BE2C (cell line): ENCODE data around the gene USP46.

ENCODE experiments used
- DNase-seq: peaks from one replicate; pipeline ENCODE4 v3.0.0-alpha.2; 2020
- H3K27me3 ChIP-seq: fragments of 250-450 bp; sonication (Bioruptor Pico); 2 replicates; pipeline ENCODE4 v1.5.1; 2020; ENCODE audit warnings: mild to moderate bottlenecking
- H3K36me3 ChIP-seq: fragments of 250-450 bp; sonication (Bioruptor Pico); 2 replicates; pipeline ENCODE4 v1.5.1; 2020; ENCODE audit warnings: mild to moderate bottlenecking
- H3K4me1 ChIP-seq: fragments of 250-450 bp; sonication (Bioruptor Pico); 2 replicates; pipeline ENCODE4 v1.5.1; 2020
- H3K4me3 ChIP-seq: 2 replicates; pipeline ENCODE4 v1.5.1; 2011; ENCODE audit warnings: low read depth, low read length
- H3K9me3 ChIP-seq: fragments of 250-450 bp; sonication (Bioruptor Pico); 2 replicates; pipeline ENCODE4 v1.5.1; 2020
- TF ChIP-seq, protein P1 (sequence below): IDR thresholded peaks from 2 replicates; pipeline ENCODE4 v1.5.1; 2012; ENCODE audit warnings: mild to moderate bottlenecking, low read depth, low read length

The USP46 gene

DNA sequence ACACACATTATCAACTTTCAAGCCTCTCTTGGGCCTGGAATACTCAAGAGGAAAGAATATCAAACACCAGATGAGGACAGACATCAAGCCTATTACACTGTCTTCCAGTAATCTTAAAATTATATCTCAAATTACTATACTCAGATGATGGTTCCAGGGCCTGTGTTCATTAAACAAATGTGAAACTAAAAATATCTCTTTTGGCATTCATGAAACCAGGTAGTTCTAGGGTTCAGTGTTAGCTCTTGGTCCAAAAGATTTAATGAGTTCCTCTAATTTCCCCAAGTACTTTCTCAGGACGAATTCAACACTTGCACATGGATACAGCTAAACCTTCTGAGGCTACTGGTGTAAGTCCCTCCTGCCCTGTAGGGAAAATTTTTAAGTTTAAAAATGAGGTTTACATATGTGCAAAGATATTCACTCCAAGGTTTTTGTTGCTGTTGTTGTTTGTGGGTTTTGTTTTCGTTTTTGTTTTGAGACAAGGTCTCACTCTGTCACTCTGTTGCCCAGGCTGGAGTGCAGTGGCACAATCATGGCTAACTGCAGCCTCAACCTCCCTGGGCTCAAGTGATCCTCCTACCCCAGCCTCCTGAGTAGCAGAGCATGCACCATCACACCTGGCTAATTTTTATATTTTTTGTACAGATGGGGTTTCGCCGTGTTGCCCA lies 79.4 kb downstream of the USP46 start:
- Histone ChIP-seq H3K9me3 (no peaks in the 10 kb centered on the region), H3K4me1 (no peaks in the 10 kb centered on the region), H3K36me3 (no peaks in the 10 kb centered on the region), H3K27me3 (no peaks in the 10 kb centered on the region), H3K4me3 (no peak overlapping the region)
- TF ChIP-seq, protein P1, sequence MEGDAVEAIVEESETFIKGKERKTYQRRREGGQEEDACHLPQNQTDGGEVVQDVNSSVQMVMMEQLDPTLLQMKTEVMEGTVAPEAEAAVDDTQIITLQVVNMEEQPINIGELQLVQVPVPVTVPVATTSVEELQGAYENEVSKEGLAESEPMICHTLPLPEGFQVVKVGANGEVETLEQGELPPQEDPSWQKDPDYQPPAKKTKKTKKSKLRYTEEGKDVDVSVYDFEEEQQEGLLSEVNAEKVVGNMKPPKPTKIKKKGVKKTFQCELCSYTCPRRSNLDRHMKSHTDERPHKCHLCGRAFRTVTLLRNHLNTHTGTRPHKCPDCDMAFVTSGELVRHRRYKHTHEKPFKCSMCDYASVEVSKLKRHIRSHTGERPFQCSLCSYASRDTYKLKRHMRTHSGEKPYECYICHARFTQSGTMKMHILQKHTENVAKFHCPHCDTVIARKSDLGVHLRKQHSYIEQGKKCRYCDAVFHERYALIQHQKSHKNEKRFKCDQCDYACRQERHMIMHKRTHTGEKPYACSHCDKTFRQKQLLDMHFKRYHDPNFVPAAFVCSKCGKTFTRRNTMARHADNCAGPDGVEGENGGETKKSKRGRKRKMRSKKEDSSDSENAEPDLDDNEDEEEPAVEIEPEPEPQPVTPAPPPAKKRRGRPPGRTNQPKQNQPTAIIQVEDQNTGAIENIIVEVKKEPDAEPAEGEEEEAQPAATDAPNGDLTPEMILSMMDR = no peak
- DNase-seq = no peak

DNA sequence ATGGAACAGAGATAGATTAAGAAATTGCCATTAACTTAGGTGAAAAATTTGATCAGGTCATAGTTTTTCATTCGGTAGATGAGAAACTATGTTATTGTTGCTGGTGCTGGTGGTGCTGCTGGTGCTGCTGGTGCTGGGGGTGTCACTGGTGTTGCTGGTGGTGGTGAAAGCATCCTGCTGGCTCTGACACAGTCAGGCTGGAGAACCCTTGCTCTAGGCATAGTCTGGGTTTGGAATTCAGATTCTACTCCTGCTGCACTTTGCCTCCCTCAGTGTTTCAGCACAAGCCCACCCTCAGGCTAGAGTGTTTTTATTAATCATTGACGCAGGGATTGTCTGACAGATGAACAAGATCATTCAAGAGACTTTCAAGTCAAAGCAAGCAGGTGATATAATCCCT lies 80.2 kb downstream of the USP46 start:
- Histone ChIP-seq H3K27me3 (no peaks in the 10 kb centered on the region), H3K4me3 (no peak overlapping the region), H3K36me3 (no peaks in the 10 kb centered on the region), H3K4me1 (no peaks in the 10 kb centered on the region), H3K9me3 (no peaks in the 10 kb centered on the region)
- no peak for DNase-seq
- TF ChIP-seq, protein P1 = no peak

DNA sequence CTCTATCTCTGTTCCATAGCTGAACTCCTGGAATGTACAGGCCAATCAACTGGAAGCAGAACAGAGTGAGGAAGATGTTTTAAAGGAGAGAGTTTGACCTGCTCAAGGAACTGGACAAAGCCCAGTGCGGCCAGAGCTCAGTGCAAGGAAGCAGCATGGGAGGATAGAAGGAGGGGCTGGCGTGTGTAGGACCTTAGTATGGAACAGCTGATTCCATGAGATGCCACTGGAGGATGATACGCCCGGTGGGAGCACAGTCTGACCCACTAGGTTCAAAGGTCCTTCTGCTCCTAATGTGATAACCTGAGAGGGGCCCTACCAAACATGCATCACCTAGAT lies 81.5 kb downstream of the USP46 start:
- TF ChIP-seq, protein P1 = no peak
- Histone ChIP-seq H3K4me3 (no peak overlapping the region), H3K9me3 (no peaks in the 10 kb centered on the region), H3K4me1 (no peaks in the 10 kb centered on the region), H3K27me3 (no peaks in the 10 kb centered on the region), H3K36me3 (no peaks in the 10 kb centered on the region)
- no peak for DNase-seq

DNA sequence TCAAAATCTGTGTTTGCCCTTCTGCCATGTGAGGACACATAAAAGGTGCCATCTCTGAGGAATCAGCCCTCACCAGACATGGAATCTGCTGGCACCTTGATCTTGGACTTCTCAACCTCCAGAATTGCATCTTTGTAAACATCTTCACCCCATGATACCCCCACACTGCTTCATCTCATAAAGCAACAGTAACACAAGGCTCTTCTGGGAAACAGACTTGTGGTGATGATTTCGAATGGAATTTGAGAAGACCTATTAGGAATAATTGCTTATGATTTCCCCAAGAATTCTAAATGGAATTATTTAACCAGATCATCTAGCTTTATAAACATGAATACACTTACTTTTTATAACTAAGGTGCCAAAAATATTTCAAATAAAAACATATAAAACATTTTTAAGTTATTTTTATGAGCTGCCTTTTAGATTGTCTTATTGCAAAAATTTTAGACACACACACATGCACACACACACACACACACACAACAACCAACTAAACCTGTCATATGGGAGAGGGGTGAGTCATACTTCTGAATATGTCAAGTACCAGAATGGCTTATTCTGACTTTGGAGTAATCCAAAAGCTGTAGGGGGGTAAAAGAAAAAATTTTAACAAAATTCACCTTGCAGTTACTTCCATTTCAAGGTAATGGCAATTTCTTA lies 82.0 kb downstream of the USP46 start:
- H3K4me1 ChIP-seq = no peaks in the 10 kb centered on the region
- no peaks in the 10 kb centered on the region for H3K27me3 ChIP-seq
- no peak overlapping the region for H3K4me3 ChIP-seq
- no peak for DNase-seq
- TF ChIP-seq, protein P1 = no peak
- no peaks in the 10 kb centered on the region for H3K36me3 ChIP-seq
- H3K9me3 ChIP-seq = no peaks in the 10 kb centered on the region

DNA sequence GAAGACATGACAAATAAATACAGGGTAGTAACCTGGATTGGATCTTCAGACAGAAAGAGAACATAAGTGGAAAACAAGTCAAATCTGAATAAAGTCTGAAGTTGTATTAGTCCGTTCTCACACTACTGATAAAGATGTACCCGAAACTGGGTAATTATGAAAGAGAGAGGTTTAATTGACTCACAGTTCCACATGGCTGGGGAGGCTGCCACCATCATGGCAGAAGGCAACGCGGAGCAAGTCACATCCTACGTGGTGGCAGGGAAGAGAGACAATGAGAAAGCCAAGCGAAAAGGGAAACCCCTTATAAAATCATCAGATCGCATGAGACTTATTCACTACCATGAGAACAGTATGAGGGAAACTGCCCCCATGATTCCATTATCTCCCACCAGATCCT lies 82.8 kb downstream of the USP46 start:
- Histone ChIP-seq H3K4me1 (no peaks in the 10 kb centered on the region), H3K4me3 (no peak overlapping the region), H3K27me3 (no peaks in the 10 kb centered on the region), H3K9me3 (no peaks in the 10 kb centered on the region), H3K36me3 (no peaks in the 10 kb centered on the region)
- DNase-seq = no peak
- TF ChIP-seq, protein P1 = no peak

DNA sequence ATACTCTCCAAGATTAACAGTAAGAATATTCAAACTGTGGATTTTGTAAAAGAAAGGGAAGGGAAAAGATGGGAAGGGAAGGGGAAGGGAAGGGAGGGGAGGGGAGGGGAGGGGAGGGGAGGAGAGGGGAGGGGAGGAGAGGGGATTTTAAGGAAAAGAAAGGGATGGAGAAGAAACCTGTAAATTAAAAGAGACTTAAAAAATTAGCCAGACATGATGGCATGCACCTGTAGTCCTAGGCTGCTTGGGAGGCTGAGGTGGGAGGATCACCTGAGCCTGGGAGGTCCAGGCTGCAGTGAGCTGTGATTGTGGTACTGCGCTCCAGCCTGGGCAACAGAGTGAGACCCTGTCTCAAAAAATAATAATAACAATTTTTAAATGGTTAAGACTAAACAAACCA lies 83.7 kb downstream of the USP46 start:
- no peaks in the 10 kb centered on the region for H3K36me3 ChIP-seq
- H3K27me3 ChIP-seq = no peaks in the 10 kb centered on the region
- TF ChIP-seq, protein P1 = no peak
- no peak for DNase-seq
- no peaks in the 10 kb centered on the region for H3K9me3 ChIP-seq
- H3K4me3 ChIP-seq = no peak overlapping the region
- H3K4me1 ChIP-seq = no peaks in the 10 kb centered on the region
